ACHN (cell line): ENCODE measurements around the gene AUNIP.
A peak's percentile ranks its signal among the peaks of the same experiment; 100 is the strongest.

Experiments
- DNase-seq: peaks from one replicate; pipeline ENCODE4 v3.0.0-alpha.2; 2015
- in situ Hi-C: cut with HindIII; loops from 2 replicates; pipeline ENCODE4 v1.10.0; 2017; ENCODE audit warnings: low sequenced_read_pairs, low pct_ligation_motif_present, low pct_unique_long_range_greater_than_20kb

AUNIP gene

GRCh38 chr1:25786887-25787759 is 72.1 kb downstream of the AUNIP start:
- in situ Hi-C loops, result no loop called here
- DNase-seq, result peak; percentile 7

- DNase-seq, result no peak
- in situ Hi-C loops, result no loop called here
Observed at GRCh38 chr1:25785333-25786067, 73.8 kb downstream of the AUNIP start.

GRCh38 chr1:25784575-25785051 is 74.6 kb downstream of the AUNIP start:
- in situ Hi-C loops, result no loop called here
- no peak for DNase-seq
